Central memory CD4-positive, alpha-beta T cell (primary cell): ENCODE results near the gene CNKSR3.

Experiments
- DNase-seq: peaks from one replicate; pipeline ENCODE4 v3.0.0; 2022

CNKSR3 gene

GRCh38 chr6:154378518-154378917, 132.0 kb downstream of the CNKSR3 start:
- no peak for DNase-seq

GRCh38 chr6:154377726-154378125, 132.8 kb downstream of the CNKSR3 start:
- DNase-seq, result no peak

- no peak for DNase-seq
Observed at GRCh38 chr6:154373971-154374370, 136.5 kb downstream of the CNKSR3 start.

- no peak for DNase-seq
Observed at GRCh38 chr6:154371281-154371680, 139.2 kb downstream of the CNKSR3 start.

GRCh38 chr6:154370545-154370944, 139.9 kb downstream of the CNKSR3 start:
- peak; percentile 4 for DNase-seq

GRCh38 chr6:154367839-154368695, 142.4 kb downstream of the CNKSR3 start:
- no peak for DNase-seq

GRCh38 chr6:154367336-154367735, 143.1 kb downstream of the CNKSR3 start:
- no peak for DNase-seq

- DNase-seq, result no peak
Observed at GRCh38 chr6:154363821-154364220, 146.7 kb downstream of the CNKSR3 start.

GRCh38 chr6:154361476-154361875, 149.0 kb downstream of the CNKSR3 start:
- no peak for DNase-seq

GRCh38 chr6:154360476-154360875, 150.0 kb downstream of the CNKSR3 start:
- no peak for DNase-seq

- no peak for DNase-seq
Observed at GRCh38 chr6:154359679-154360078, 150.8 kb downstream of the CNKSR3 start.

- DNase-seq, result no peak
Observed at GRCh38 chr6:154359161-154359574, 151.3 kb downstream of the CNKSR3 start.

- no peak for DNase-seq
Observed at GRCh38 chr6:154358019-154358545, 152.4 kb downstream of the CNKSR3 start.

GRCh38 chr6:154356690-154357089, 153.8 kb downstream of the CNKSR3 start, which contains the start of gene IPCEF1:
TSS of gene IPCEF1 (minus strand) at chr6:154356803. CDS start at chr6:154265947, 90,856 bp downstream.
- DNase-seq, result no peak

- no peak for DNase-seq
Observed at GRCh38 chr6:154356113-154356512, 154.4 kb downstream of the CNKSR3 start.

- no peak for DNase-seq
Observed at GRCh38 chr6:154354265-154354777, 156.2 kb downstream of the CNKSR3 start.

GRCh38 chr6:154353626-154354025, 156.9 kb downstream of the CNKSR3 start:
- no peak for DNase-seq

GRCh38 chr6:154352898-154353585, 157.4 kb downstream of the CNKSR3 start:
- no peak for DNase-seq

- no peak for DNase-seq
Observed at GRCh38 chr6:154350293-154350692, 160.2 kb downstream of the CNKSR3 start.

GRCh38 chr6:154347981-154348380, 162.5 kb downstream of the CNKSR3 start:
- DNase-seq, result no peak

GRCh38 chr6:154345811-154346210, 164.7 kb downstream of the CNKSR3 start:
- DNase-seq, result no peak

- DNase-seq, result no peak
Observed at GRCh38 chr6:154343473-154344308, 166.8 kb downstream of the CNKSR3 start.

GRCh38 chr6:154341871-154342270, 168.6 kb downstream of the CNKSR3 start:
- DNase-seq, result no peak
